GM21737 (cell line): ENCODE results near the gene RASGRF1.

ENCODE experiments used
- ATAC-seq: cut with Tn5 transposase; IDR thresholded peaks from one replicate; pipeline ENCODE4 v1.9.1; 2021; ENCODE audit warnings: mild to moderate bottlenecking, moderate library complexity; ENCODE audit not compliant: unreplicated experiment

RASGRF1 gene

GRCh38 chr15:79067072-79067833, 23.3 kb downstream of the RASGRF1 start:
- no peak for ATAC-seq

GRCh38 chr15:79066391-79067071, 24.0 kb downstream of the RASGRF1 start:
- no peak for ATAC-seq

GRCh38 chr15:79065706-79066376, 24.7 kb downstream of the RASGRF1 start:
- ATAC-seq = no peak

GRCh38 chr15:79065361-79065705, 25.2 kb downstream of the RASGRF1 start:
- ATAC-seq = no peak

GRCh38 chr15:79064496-79064895, 26.1 kb downstream of the RASGRF1 start:
- ATAC-seq = no peak

- ATAC-seq = no peak
Observed at GRCh38 chr15:79060175-79060574, 30.4 kb downstream of the RASGRF1 start.

- ATAC-seq = no peak
Observed at GRCh38 chr15:79059081-79059572, 31.5 kb downstream of the RASGRF1 start.

GRCh38 chr15:79058260-79058850, 32.2 kb downstream of the RASGRF1 start:
- ATAC-seq = no peak

- ATAC-seq = no peak
Observed at GRCh38 chr15:79057050-79057449, 33.5 kb downstream of the RASGRF1 start.

GRCh38 chr15:79054350-79054749, 36.2 kb downstream of the RASGRF1 start:
- ATAC-seq = no peak

- no peak for ATAC-seq
Observed at GRCh38 chr15:79053894-79054293, 36.7 kb downstream of the RASGRF1 start.

- ATAC-seq = no peak
Observed at GRCh38 chr15:79051941-79052731, 38.4 kb downstream of the RASGRF1 start.

- no peak for ATAC-seq
Observed at GRCh38 chr15:79051029-79051428, 39.6 kb downstream of the RASGRF1 start.

- no peak for ATAC-seq
Observed at GRCh38 chr15:79050341-79050740, 40.2 kb downstream of the RASGRF1 start.

- ATAC-seq = no peak
Observed at GRCh38 chr15:79049416-79049815, 41.2 kb downstream of the RASGRF1 start.

- ATAC-seq = no peak
Observed at GRCh38 chr15:79047676-79048439, 42.7 kb downstream of the RASGRF1 start.

- no peak for ATAC-seq
Observed at GRCh38 chr15:79046691-79047404, 43.7 kb downstream of the RASGRF1 start.

GRCh38 chr15:79045041-79045440, 45.5 kb downstream of the RASGRF1 start:
- ATAC-seq = no peak

- ATAC-seq = no peak
Observed at GRCh38 chr15:79042213-79042928, 48.2 kb downstream of the RASGRF1 start.
